ENCODE results near the gene FAS. TPM values are rescaled to one million over a fixed set of nuclear protein-coding genes. Genes with fewer than 3 reads are reported as not detected.
A peak's percentile ranks its signal among the peaks of the same experiment; 100 is the strongest.

FAS gene
- total RNA-seq, 1 donor: 53.3 TPM

DNA sequence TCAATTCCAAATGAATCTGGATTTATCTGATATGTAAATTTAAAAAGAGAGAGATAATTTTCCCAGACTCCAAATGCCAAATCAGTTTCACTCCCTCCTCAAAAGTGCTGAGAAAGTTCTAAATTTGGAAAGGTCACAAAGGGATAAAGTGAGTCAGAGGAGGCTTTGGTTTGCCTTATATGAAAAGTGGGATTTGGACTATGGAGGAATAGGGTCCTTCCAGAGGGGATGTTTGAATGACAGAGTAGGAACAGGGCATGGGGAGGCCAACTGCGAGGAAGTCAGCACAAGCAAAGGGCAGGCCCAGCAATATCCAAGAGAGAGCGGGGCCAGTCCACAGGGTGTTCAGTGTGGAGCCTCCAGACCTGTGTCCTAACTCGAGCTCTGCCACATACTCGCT is 9.8 kb upstream of the FAS start:
- Histone ChIP-seq H3K4me3 (ENCODE audit: low read length) (no peak overlapping the region), H3K27me3 (ENCODE audit: insufficient read depth, low read length) (no peaks in the 10 kb centered on the region), H3K9me3 (ENCODE audit: low read depth, low read length) (no peaks in the 10 kb centered on the region), H3K4me1 (ENCODE audit: insufficient read depth, low read length) (no peaks in the 10 kb centered on the region)

DNA sequence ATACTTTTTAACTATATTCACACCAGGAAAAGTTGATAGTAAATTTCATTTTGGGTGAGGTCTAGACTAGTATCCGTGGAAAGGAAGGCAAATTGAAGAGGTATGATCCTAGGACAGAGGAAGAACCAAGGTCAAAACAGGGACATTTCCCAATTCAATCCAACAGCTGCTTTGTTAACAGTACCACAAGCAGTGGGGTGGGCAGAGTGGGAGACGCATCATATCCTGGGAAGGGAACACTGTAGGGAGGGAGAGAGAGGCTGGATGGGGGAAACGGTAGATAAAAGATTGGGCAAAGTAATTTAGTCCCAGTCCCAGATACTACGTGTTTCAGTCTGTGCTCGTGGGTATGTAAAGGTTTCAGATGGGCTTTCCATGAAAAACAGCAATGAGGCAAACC is 9.2 kb upstream of the FAS start:
- no peaks in the 10 kb centered on the region for H3K9me3 ChIP-seq (ENCODE audit: low read depth, low read length)

DNA sequence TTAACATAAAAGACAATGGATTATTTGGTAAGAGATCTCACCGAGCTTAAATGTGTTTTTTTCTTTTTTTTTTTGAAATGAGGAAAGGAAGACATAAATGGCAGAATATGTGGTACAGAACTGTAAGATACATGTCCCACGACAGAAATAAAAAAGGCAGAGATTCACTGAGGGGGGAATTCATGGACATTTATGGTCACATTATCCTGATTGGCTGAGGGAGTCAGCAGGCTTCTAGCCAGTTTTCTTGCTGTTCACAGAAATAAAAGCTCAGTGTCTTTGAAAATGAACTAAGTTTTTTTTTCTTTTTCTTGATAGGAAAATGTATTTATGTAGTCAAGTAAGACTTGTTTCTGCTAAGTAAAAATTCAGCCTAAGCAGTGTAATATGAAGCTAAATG is 8.2 kb upstream of the FAS start:
- Histone ChIP-seq H3K4me1 (ENCODE audit: insufficient read depth, low read length) (peaks cover 5% of the 10 kb centered on the region), H3K9me3 (ENCODE audit: low read depth, low read length) (no peaks in the 10 kb centered on the region), H3K4me3 (ENCODE audit: low read length) (no peak overlapping the region), H3K27me3 (ENCODE audit: insufficient read depth, low read length) (no peaks in the 10 kb centered on the region)

More for the DNA sequence above, 9.2 kb upstream of the FAS start:
- no peaks in the 10 kb centered on the region for H3K27me3 ChIP-seq (ENCODE audit: insufficient read depth, low read length)
- H3K4me3 ChIP-seq (ENCODE audit: low read length): no peak overlapping the region
- no peaks in the 10 kb centered on the region for H3K4me1 ChIP-seq (ENCODE audit: insufficient read depth, low read length)

DNA sequence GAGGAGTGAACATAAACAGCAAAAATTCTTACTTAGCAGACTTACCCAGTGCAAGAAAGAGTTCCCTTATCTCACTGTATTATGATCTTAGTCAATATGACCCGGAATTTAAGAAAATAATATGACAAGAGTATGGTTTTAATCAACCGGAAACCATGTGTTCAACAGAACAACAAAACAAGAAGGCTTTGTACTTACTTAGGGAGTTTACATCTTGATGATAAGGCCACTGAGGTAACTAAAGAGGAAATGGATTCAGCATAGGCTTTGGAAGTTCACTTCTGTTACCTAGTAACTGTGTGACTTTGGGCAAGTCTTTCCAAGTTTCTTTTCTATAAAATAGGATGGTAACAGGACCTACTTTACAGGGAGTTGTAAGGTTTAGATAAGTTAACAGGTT is 7.4 kb upstream of the FAS start:
- H3K27me3 ChIP-seq (ENCODE audit: insufficient read depth, low read length): no peaks in the 10 kb centered on the region
- no peak overlapping the region for H3K4me3 ChIP-seq (ENCODE audit: low read length)
- peaks cover 13% of the 10 kb centered on the region for H3K4me1 ChIP-seq (ENCODE audit: insufficient read depth, low read length)
- H3K9me3 ChIP-seq (ENCODE audit: low read depth, low read length): no peaks in the 10 kb centered on the region

DNA sequence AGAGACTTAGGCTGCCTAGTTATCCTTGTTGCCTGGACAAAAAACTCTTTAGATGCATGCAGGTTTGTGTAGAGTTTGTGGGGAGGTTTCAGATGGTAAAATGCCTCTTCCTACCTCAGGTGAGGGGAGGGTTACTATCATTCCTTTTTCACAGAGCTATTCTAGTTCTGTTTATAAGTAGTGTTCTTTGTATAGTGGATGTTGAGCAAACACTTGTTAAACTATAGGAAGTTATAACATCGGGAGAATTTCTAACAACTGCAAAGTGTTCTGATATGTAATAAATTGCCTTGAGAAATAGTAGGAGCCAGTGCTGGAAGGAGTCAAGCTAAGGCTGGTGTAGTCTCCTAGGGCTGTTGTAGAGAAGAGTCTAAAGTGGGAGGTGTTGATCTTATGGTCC is 6.7 kb upstream of the FAS start:
- Histone ChIP-seq H3K4me1 (ENCODE audit: insufficient read depth, low read length) (peaks cover 19% of the 10 kb centered on the region), H3K4me3 (ENCODE audit: low read length) (no peak overlapping the region), H3K27me3 (ENCODE audit: insufficient read depth, low read length) (no peaks in the 10 kb centered on the region), H3K9me3 (ENCODE audit: low read depth, low read length) (no peaks in the 10 kb centered on the region)

DNA sequence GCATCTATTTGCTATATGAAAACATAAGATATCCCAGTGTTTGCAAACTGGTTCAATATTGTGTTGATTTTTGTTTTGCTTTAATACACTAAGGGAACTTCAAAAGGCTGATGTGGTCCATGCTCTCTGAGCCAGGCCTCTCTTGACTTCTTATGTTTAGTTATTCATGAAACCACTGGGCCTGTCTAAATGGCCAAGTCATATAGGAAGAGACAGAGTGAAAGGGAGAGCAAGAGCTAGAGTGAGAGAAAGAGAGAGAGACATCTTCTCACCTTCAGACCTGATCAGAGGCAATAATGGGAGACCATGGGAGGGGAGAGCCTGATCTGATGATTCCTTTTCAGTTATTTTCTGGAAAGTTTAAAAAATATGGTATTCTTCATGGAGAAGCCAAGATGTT is 6.1 kb upstream of the FAS start:
- Histone ChIP-seq H3K4me3 (ENCODE audit: low read length) (no peak overlapping the region), H3K27me3 (ENCODE audit: insufficient read depth, low read length) (no peaks in the 10 kb centered on the region), H3K9me3 (ENCODE audit: low read depth, low read length) (no peaks in the 10 kb centered on the region), H3K4me1 (ENCODE audit: insufficient read depth, low read length) (peaks cover 25% of the 10 kb centered on the region)

DNA sequence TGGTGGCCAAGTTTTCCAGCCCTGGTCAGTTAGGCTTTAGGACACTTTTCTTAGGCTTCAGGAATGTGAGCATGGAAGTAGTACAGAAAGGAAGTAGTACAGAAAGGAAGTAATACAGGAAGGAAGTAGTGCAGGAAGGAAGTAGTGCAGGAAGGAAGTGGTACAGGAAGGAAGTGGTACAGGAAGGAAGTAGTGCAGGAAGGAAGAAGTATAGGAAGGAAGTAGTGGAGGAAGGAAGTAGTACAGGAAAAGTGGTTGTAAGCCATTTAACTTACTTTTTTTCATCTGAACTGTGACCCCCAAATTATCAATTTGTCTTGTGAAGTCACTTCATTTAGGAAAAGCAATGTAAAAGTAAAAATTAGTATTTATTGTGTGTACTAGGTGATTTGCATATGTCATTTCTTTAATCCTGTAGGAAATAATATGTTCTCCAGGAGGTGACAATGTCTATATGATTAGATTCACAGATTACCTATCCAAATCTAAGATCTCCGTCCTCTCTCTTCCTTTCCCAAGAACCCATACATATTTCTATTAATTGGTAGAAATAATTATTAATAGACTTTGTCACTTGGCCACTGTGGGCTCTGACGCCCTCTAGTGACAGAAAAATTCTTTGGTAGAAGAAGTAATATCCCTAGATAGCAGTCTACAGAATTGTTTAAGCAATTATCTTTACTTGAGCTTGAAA is 3.9 kb upstream of the FAS start:
- no peaks in the 10 kb centered on the region for H3K9me3 ChIP-seq (ENCODE audit: low read depth, low read length)
- H3K27me3 ChIP-seq (ENCODE audit: insufficient read depth, low read length): no peaks in the 10 kb centered on the region
- no peak overlapping the region for H3K4me3 ChIP-seq (ENCODE audit: low read length)
- H3K4me1 ChIP-seq (ENCODE audit: insufficient read depth, low read length): peaks cover 34% of the 10 kb centered on the region

DNA sequence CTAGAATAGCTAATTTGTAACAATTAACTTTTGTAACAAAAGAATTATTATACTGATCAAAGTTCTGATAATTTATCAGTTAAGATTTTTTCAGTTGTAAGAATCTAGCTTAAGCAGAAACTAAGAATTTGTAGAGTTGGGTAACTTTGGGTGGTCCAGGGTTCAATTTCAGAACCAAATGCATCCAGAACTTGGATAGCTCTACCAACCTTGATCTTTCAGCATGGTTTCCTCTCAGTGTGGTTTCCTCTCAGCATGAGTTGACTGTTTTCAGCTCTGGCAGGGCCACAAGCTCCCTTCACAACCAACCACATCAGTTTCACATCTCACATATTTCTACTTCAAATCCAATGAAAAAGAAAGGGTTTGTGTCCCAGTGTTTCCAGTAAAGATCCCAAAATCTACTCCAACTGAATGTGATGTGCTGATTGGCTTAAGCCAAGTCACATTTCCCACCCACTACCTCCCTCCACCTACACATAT is 3.3 kb upstream of the FAS start:
- Histone ChIP-seq H3K9me3 (ENCODE audit: low read depth, low read length) (no peaks in the 10 kb centered on the region), H3K4me1 (ENCODE audit: insufficient read depth, low read length) (peaks cover 39% of the 10 kb centered on the region), H3K4me3 (ENCODE audit: low read length) (no peak overlapping the region), H3K27me3 (ENCODE audit: insufficient read depth, low read length) (no peaks in the 10 kb centered on the region)

DNA sequence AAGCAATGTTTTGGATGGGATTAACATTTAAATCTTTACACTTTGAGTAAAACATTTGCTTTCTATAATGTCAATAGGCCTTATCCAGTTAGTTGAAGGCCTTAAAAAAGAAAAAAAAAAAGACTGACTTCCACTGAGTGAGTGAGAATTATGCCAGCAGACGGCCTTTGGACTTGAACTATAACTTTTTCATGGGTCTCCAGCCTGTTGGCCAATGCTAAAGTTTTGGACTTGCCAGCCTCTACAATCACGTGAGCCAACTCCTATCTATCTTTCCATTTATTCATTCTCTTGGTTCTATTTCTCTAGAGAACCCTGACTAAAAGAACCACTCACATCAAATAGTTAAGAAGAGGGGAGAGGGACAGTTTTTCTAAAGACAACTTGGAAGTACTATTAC is 2.8 kb upstream of the FAS start:
- Histone ChIP-seq H3K4me3 (ENCODE audit: low read length) (no peak overlapping the region), H3K9me3 (ENCODE audit: low read depth, low read length) (no peaks in the 10 kb centered on the region), H3K4me1 (ENCODE audit: insufficient read depth, low read length) (peaks cover 44% of the 10 kb centered on the region), H3K27me3 (ENCODE audit: insufficient read depth, low read length) (no peaks in the 10 kb centered on the region)

DNA sequence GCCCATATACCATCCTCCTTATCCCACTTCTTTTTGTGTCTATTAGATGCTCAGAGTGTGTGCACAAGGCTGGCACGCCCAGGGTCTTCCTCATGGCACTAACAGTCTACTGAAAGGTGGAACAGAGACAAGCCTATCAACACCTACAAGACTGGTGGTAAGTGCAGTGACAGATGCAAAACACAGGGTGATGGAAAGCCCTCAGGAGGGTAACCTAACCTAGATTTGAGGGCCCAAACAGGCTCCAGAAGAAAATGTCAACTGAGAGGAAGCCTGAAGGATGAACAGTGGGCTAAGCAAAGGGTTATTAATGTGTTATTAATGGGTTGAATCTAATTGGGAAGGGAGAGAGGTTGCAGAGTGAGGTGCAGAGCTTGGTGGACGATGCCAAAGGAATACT is 1.2 kb upstream of the FAS start:
- Histone ChIP-seq H3K4me3 (ENCODE audit: low read length) (no peak overlapping the region), H3K4me1 (ENCODE audit: insufficient read depth, low read length) (peaks cover 56% of the 10 kb centered on the region), H3K27me3 (ENCODE audit: insufficient read depth, low read length) (no peaks in the 10 kb centered on the region), H3K9me3 (ENCODE audit: low read depth, low read length) (no peaks in the 10 kb centered on the region)

DNA sequence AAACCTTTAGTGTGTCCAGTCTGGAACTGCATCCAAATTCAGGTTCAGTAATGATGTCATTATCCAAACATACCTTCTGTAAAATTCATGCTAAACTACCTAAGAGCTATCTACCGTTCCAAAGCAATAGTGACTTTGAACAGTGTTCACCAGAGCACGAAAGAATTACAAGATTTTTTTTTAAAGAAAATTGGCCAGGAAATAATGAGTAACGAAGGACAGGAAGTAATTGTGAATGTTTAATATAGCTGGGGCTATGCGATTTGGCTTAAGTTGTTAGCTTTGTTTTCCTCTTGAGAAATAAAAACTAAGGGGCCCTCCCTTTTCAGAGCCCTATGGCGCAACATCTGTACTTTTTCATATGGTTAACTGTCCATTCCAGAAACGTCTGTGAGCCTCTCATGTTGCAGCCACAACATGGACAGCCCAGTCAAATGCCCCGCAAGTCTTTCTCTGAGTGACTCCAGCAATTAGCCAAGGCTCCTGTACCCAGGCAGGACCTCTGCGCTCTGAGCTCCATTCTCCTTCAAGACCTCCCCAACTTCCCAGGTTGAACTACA is 694 bp upstream of the FAS start:
- Histone ChIP-seq H3K4me1 (ENCODE audit: insufficient read depth, low read length) (peaks cover 56% of the 10 kb centered on the region), H3K9me3 (ENCODE audit: low read depth, low read length) (no peaks in the 10 kb centered on the region), H3K4me3 (ENCODE audit: low read length) (peak overlapping the region; percentile 84), H3K27me3 (ENCODE audit: insufficient read depth, low read length) (no peaks in the 10 kb centered on the region)

DNA sequence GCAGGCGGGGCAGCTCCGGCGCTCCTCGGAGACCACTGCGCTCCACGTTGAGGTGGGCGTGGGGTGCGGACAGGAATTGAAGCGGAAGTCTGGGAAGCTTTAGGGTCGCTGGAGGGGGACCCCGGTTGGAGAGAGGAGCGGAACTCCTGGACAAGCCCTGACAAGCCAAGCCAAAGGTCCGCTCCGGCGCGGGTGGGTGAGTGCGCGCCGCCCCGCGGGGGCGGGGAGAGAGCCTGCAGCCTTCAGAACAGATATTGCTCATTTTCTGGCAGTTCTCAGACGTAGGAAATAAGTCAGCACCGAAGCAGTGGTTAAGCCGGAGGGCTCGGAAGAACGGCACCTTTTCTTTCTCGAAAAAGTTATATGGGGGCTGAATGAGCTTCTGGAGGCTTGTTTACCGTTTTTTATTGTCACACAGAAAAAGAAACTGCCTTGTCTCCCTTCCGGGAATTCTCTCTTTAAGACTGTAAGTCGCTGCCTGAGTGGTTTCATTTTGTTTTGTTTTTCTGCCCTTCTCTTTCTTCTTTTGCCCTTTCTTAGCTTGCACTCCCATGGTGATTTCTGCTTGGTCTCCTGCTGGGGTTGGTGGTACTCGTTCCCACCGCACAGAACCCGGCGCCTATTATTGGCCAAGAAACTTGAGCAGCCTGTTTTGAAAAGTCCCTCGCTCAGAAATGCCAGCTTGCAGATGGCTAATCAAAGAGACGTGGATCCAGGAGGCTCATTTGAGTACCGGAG is 732 bp downstream of the FAS start:
- Histone ChIP-seq H3K9me3 (ENCODE audit: low read depth, low read length) (no peaks in the 10 kb centered on the region), H3K4me3 (ENCODE audit: low read length) (peak overlapping the region; percentile 84), H3K4me1 (ENCODE audit: insufficient read depth, low read length) (peaks cover 64% of the 10 kb centered on the region), H3K27me3 (ENCODE audit: insufficient read depth, low read length) (no peaks in the 10 kb centered on the region)

DNA sequence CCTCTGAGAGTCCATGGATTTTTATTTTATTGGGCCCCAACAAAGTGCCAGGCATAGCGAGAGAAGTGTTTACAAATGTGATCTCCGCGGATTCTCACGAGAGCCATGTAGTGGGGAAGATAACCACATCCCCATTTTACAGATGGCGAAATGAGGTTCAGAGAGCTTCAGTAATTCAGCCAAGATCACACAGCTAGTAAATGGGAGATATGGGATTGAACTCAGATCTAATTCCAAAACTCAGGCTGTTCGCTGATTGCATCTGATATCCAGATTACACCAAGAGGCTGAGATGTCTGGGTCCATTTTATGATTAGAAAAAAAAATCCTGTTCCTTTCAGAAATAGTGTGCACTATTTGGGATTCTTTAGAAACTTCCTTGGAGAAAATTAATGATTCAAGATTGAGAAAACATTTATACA is 1.3 kb downstream of the FAS start:
- Histone ChIP-seq H3K4me3 (ENCODE audit: low read length) (peak overlapping the region; percentile 84), H3K4me1 (ENCODE audit: insufficient read depth, low read length) (peaks cover 67% of the 10 kb centered on the region), H3K9me3 (ENCODE audit: low read depth, low read length) (no peaks in the 10 kb centered on the region), H3K27me3 (ENCODE audit: insufficient read depth, low read length) (no peaks in the 10 kb centered on the region)

DNA sequence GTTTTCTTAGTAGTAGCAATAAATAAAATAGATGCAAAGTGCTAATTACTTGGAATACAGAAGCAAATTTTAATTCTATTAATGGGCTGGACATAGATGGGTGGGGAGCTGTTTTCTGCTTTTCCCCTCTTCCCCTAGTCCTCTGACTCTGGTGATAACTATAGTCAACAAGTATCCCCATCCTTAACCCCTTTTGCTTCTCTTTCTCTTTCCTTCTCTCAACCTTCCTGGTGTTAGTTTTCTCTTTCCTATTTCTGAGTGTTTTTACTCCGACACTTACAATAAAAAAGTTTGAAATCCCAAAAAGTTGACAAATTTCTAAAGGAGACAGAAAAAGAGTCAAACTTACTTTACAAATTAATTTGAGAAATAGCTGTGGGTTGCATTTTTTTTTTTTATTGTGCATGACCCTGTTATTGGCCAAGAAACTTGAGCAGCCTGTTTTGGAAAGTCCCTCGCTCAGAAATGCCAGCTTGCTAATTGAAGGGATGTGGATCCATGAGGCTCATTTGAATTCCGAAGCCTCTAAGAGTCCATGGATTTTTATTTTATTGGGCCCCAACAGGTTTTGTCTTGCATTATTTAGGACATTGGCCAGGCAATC is 2.4 kb downstream of the FAS start:
- H3K4me1 ChIP-seq (ENCODE audit: insufficient read depth, low read length): peaks cover 60% of the 10 kb centered on the region
- H3K9me3 ChIP-seq (ENCODE audit: low read depth, low read length): no peaks in the 10 kb centered on the region
- no peaks in the 10 kb centered on the region for H3K27me3 ChIP-seq (ENCODE audit: insufficient read depth, low read length)
- no peak overlapping the region for H3K4me3 ChIP-seq (ENCODE audit: low read length)

DNA sequence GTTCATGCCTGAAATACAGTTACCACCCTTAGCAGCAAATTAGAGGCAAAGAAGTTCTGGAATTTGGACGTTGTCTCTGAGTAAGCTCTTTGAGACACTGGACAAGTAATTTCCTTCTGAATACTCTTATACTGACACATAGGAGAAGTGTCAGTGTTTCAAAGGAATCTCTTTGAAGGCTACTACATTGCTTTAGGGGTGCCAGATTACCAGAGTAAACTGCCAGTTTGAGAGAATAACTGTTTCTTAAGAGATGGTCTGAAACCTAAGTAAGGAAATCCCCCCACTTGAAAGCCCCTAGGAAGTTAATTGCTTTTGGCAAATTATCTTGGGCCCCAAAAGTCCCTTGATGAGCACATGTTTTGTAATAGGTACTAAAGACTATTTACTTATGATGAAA is 3.4 kb downstream of the FAS start:
- no peak overlapping the region for H3K4me3 ChIP-seq (ENCODE audit: low read length)

More for the DNA sequence above, 3.4 kb downstream of the FAS start:
- Histone ChIP-seq H3K27me3 (ENCODE audit: insufficient read depth, low read length) (no peaks in the 10 kb centered on the region), H3K9me3 (ENCODE audit: low read depth, low read length) (no peaks in the 10 kb centered on the region), H3K4me1 (ENCODE audit: insufficient read depth, low read length) (peaks cover 52% of the 10 kb centered on the region)
